Measurements from ENCODE around the gene SPA17.

DNA sequence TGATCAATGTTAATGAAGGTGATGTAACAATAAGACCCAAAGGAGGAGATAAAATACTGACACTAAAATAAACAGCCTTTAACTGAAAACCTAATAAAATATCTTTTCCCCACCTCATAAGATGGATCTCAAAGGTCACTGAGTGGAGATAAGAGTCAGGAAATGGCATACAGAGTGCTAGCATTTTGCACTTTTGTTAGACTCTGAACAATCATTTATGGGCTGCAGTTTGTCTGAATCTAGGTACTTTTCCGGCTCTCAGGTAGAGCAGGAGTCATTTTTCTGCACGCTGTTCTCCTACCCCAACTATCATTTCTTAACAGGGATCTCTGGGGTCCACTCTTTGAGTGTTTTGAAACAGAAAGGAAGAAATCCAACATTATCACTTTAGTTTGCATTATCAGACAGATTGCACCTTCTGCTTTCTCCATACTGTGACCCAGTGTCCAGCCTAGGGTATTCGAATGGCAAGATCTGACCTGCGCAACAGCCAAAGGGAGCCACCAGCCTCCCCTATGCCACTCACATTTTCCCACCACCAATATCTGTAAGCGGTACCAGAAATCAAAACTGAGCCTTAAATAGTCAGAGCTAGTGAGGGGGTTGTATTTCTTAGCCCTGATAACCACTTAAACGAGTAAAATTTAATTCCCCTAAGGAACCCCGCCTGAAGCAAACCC is 1.0 kb upstream of the SPA17 start:
- TF ChIP-seq POLR2AphosphoS5 (IDR thresholded peaks at IDR 0.05) (no peak), POLR2A (IDR thresholded peaks at IDR 0.05) (no peak)
- TF ChIP-seq, protein P1, sequence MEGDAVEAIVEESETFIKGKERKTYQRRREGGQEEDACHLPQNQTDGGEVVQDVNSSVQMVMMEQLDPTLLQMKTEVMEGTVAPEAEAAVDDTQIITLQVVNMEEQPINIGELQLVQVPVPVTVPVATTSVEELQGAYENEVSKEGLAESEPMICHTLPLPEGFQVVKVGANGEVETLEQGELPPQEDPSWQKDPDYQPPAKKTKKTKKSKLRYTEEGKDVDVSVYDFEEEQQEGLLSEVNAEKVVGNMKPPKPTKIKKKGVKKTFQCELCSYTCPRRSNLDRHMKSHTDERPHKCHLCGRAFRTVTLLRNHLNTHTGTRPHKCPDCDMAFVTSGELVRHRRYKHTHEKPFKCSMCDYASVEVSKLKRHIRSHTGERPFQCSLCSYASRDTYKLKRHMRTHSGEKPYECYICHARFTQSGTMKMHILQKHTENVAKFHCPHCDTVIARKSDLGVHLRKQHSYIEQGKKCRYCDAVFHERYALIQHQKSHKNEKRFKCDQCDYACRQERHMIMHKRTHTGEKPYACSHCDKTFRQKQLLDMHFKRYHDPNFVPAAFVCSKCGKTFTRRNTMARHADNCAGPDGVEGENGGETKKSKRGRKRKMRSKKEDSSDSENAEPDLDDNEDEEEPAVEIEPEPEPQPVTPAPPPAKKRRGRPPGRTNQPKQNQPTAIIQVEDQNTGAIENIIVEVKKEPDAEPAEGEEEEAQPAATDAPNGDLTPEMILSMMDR (IDR thresholded peaks at IDR 0.05), result no peak

Data from breast epithelium (tissue), 3 donors.